HT1080 (cell line): ENCODE measurements around the gene MAN1B1. TPM values are rescaled to one million over a fixed set of nuclear protein-coding genes. Genes with fewer than 3 reads are reported as not detected.

Source experiments
- DNase-seq: peaks from one replicate; pipeline ENCODE4 v3.0.0-alpha.2; 2015; ENCODE audit warnings: low read depth
- total RNA-seq: library from RNA; depleted of rRNA; stranded (reverse); fragments of >200 nt; shearing (Covaris generic); gene quantifications from 2 replicates; pipeline ENCODE4 v1.2.3, GENCODE V29; 2014

Gene MAN1B1
- total RNA-seq, 1 experiment from 2014 or later: 56.1 TPM

DNA sequence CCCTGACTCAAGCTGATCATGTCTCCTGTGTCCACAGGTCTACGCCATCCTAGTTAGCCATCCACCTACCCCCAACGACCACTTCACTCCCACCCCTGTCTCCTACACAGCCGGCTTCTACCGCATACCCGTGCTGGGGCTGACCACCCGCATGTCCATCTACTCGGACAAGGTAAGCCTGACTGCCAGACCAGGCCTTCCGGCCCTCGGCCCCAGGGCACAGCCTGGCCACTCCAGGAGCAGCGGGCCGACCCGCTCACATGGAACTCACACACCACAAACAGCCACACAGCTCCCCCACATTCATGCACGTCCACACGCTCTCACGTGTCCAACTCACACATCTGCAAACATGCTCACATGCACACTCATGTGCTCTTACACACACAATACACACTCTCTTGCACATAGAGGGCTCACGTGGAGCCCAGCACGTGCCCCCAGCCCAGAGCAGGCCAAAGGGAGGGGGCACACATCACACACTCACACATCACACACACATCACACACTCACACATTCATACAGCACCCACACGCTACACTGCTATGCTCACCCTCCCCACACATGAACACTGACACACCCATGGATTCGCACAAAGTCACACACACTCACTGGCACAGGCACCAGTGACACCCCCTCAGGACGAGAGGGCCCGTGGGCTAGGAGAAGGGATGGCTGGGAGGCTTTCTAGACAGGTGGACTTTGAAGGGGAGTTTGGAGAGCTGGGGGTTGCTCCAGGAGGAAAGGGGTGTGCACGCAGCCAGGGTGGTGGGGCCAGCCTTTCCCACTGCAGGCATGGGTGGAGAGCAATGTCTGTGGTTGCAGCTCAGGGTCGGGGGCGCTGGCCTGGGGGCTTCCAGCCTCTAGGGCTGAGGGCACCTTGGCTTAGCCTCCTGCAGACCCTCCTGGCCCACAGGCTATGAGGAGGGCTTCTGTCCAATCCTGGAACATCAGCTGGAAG, 55.5 kb downstream of the MAN1B1 start:
- no peak for DNase-seq

GRCh38 chr9:137143459-137143858, 56.7 kb downstream of the MAN1B1 start:
- no peak for DNase-seq

DNA sequence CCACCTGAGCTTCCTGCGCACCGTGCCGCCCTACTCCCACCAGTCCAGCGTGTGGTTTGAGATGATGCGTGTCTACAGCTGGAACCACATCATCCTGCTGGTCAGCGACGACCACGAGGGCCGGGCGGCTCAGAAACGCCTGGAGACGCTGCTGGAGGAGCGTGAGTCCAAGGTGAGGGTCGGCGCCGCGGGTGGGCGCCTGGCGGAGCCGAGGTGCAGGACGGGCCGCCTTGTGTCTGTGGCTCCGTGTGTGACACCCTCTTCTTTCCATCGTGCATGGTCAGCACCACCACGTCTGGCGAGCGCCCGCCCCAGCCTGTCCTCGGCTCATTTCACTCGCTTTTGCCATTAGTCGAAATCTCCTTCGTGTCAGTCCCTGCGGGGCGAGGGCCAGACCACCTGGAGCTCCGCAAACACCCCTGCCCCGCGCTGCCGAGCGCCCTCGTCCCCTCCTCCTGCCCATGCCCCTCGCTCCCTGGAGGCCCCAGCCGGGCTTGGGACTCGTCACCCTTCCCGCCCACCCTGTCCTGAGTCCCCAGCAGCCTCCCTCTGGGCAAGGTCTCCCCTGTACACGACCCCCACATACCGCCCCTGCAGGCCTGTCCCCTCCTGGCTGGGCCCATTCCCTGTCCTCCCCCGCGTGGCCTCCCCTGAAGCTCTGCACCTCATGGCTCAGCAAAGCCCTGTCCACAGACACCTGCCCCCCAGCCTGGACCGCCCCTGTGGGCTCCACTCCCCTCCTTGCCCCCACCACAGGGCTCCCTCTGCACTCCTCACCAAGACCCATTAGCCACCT, 59.1 kb downstream of the MAN1B1 start:
- no peak for DNase-seq

GRCh38 chr9:137146527-137146918, 59.7 kb downstream of the MAN1B1 start:
- DNase-seq: no peak

DNA sequence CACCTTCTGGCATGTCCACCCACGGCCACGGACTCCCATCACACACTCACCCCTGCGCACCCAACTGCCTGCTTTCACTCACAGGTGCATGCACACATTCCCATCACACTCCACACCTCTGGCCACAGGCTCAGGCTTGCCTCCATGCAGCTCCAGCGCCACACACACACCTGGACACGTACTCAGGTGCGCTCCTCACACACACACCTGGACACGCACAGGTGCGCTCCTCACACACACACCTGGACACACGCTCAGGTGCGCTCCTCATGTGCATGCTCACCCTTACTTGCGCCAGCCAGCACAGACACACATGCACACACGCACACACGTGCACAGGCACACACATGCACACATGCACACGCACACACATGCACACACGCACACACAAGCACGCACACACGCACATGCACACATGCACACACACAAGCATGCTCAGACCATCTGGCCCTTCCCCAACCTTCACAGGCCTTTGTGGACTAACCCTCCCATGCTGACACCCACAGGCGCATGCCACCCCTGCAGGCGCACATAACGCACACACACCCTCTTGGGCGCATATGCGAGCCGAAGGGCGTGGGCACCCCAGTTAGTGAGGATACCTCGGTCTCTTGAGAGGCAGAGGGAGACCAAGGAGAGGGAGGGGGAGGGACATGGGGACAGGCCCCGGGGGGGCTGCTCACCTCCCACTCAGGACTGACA, 60.5 kb downstream of the MAN1B1 start:
- DNase-seq: no peak

- DNase-seq: no peak
Observed at GRCh38 chr9:137147793-137148160, 61.0 kb downstream of the MAN1B1 start.

DNA sequence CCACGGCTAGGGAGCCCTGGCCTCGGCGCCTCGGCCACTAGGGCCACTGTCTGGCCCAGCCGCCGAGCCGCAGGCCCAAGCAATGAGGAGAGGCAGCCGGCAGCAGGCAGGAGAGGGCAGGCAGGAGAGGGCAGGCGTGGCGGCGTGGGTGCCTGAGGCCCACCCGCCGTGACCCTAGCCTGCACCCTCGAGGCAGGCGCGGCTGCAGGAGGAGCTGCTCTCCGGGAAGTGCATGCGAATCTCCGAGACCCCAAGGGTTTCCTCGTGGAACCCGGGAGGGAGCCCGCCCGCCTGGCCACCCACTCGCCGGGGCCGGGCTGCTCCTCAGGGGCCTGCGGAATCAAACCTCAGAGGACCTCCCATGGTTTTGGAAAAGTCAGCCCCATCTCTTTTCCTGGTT, 61.5 kb downstream of the MAN1B1 start:
- DNase-seq: no peak

GRCh38 chr9:137148661-137149060, 61.9 kb downstream of the MAN1B1 start:
- no peak for DNase-seq

- DNase-seq: no peak
Observed at GRCh38 chr9:137149363-137149762, 62.6 kb downstream of the MAN1B1 start.

- DNase-seq: no peak
Observed at GRCh38 chr9:137149942-137150616, 63.3 kb downstream of the MAN1B1 start.

DNA sequence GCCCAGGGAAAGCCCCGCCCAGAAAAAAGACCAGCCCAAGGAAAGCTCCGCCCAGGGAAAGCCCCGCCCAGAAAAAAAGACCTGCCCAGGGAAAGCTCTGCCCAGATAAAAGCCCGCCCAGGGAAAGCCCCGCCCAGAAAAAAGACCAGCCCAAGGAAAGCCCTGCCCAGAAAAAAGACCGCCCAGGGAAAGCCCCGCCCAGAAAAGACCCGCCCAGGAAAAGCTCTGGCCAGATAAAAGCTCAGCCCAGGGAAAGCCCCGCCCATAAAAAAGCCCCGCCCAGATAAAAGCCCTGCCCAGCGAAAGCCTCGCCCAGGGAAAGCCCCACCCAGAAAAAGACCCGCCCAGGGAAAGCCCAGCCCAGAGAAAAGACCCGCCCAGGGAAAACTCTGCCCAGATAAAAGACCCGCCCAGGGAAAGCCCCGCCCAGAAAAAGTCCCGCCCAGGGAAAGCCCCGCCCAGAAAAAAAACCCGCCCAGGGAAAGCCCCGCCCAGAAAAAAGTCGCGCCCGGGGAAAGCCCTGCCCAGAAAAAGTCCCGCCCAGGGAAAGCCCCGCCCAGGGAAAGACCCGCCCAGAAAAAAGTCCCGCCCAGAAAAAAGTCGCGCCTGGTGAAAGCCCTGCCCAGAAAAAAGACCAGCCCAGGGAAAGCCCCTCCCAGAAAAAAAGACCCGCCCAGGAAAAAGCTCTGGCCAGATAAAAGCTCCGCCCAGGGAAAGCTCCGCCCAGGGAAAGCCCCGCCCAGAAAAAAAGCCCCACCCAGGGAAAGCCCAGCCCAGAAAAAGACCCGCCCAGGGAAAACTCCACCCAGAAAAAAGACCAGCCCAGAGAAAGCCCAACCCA, 64.1 kb downstream of the MAN1B1 start:
- DNase-seq: peak; percentile 44

GRCh38 chr9:137152844-137153405, 66.1 kb downstream of the MAN1B1 start:
- DNase-seq: no peak

DNA sequence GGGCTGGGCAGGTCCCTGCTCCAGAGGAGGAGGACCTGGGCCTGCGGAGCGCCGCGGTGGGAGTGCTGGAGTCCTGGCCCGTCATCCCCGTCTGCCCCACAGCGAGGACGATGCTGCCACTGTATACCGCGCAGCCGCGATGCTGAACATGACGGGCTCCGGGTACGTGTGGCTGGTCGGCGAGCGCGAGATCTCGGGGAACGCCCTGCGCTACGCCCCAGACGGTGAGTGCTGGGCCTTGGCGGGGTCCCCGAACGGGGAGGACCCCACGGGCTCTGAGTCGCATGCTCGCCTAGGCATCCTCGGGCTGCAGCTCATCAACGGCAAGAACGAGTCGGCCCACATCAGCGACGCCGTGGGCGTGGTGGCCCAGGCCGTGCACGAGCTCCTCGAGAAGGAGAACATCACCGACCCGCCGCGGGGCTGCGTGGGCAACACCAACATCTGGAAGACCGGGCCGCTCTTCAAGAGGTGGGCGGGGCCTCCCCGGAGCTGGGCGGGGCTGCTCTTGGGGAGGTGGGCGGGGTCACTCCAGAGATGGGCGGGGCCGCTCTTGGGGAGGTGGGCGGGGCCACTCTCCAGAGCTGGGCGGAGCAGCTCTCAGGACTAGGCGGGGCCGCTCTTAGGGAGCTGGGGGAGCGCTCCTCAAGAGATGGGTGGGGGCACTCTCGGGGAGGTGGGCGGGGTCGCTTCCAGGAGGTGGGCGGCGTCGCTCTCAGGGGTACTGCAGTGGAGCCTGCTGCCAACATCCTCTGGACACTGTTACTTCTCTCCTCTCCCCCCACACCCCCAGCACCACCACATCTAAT, 70.0 kb downstream of the MAN1B1 start:
- DNase-seq: no peak

- DNase-seq: no peak
Observed at GRCh38 chr9:137157618-137158415, 71.0 kb downstream of the MAN1B1 start.

DNA sequence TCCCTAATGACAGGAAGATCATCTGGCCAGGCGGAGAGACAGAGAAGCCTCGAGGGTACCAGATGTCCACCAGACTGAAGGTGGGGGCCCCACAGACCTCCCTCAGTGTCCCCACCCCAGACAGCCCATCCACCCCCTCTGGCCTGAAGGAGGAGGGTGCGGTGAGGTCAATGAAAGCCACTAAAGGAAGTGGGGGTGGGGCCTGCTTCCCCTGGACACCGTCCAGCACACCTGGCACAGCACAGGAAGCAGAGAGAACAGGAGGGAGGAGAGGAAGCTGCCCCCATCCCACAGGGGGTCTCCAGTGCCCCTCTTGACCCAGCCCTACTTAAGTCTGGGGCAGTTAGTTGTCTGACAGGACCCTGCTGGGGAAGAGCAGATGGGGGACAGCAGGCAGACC, 71.8 kb downstream of the MAN1B1 start:
- DNase-seq: no peak
